Measurements from ENCODE around the gene RAB3B. TPM values are rescaled to one million over a fixed set of nuclear protein-coding genes. Genes with fewer than 3 reads are reported as not detected.
A peak's percentile ranks its signal among the peaks of the same experiment; 100 is the strongest.
"Not testable (repeated sequence)": the region's sequence is repeated elsewhere in the genome, so short reads cannot be mapped to it uniquely, and the experiment has no call there.

The RAB3B gene
- total and polyA plus RNA-seq, 9 of the 15 experiments (the other 6 are each of a cell fraction or from before 2014, with no cell fraction given): 0.07 to 0.47 (median 0.27) TPM

- peaks cover 16 to 25% of the 10 kb centered on the region in 2 experiments; a peak in 4 of 5 replicates for H3K4me1 ChIP-seq (replicated peaks in 1 of 2; ENCODE audit: control insufficient read depth in 2 of 2, insufficient read depth in 2 of 2, low read length in 2 of 2)
- WGBS (ENCODE audit: insufficient coverage, low coverage, missing lambda C conversion rate): 92% methylated on average over 1 of the region's 1 CpG
- H3K27ac ChIP-seq (ENCODE audit: extremely low read depth, low read depth, low read length); H3K9ac ChIP-seq (ENCODE audit: insufficient read depth in 1 of 2, low read depth in 2 of 2, low read length in 2 of 2); H4K20me1 ChIP-seq (replicated peaks; ENCODE audit: control insufficient read depth, insufficient read depth, low read length); DNase-seq (ENCODE audit: extremely low read depth in 1 of 4, low spot score in 3 of 4); FAIRE-seq; H3K27me3 ChIP-seq (ENCODE audit: control insufficient read depth in 2 of 2, insufficient read depth in 2 of 2, low read length in 2 of 2); H3K9me1 ChIP-seq (ENCODE audit: control insufficient read depth, insufficient read depth, low read length); ATAC-seq; H3K9me3 ChIP-seq (replicated peaks; ENCODE audit: control insufficient read depth, insufficient read depth, low read depth, low read length); H2AFZ ChIP-seq (ENCODE audit: low read depth, low read length); BruUV-seq (replicated peaks); intact Hi-C loops (cut with micrococcal nuclease); in situ Hi-C loops (cut with MboI); CTCF ChIA-PET (ENCODE audit: low intra/inter-chr PET ratio); H3K4me3 ChIP-seq: not testable (repeated sequence)
- peaks cover 100% of the 10 kb centered on the region for H3K79me2 ChIP-seq (ENCODE audit: control insufficient read depth, insufficient read depth, low read length)
- POLR2A ChIA-PET: interaction anchor here (0.7 kb wide), 1 partner anchor 46 kb away, joined by 3 read pairs; no protein-coding TSS in a partner anchor
- peaks cover 32% of the 10 kb centered on the region for H3K36me3 ChIP-seq (ENCODE audit: control insufficient read depth, insufficient read depth, low read length)
- H3K4me2 ChIP-seq (ENCODE audit: insufficient read depth, low read length): 0 out of 2 replicates have a peak overlapping the region, but pooled peaks have one; percentile 13
- TF ChIP-seq KDM1A (IDR thresholded peaks at IDR 0.05) (peak; percentile 30 to 35; a peak in 1 of 4 replicates), ZNF121 (CRISPR knock-in tag; conservative IDR thresholded peaks at IDR 0.05) (peak; percentile 45; the same call in 1 of the 2 replicates)
Measured at GRCh38 chr1:51873270-51873669, 117.2 kb downstream of the RAB3B start.

DNA sequence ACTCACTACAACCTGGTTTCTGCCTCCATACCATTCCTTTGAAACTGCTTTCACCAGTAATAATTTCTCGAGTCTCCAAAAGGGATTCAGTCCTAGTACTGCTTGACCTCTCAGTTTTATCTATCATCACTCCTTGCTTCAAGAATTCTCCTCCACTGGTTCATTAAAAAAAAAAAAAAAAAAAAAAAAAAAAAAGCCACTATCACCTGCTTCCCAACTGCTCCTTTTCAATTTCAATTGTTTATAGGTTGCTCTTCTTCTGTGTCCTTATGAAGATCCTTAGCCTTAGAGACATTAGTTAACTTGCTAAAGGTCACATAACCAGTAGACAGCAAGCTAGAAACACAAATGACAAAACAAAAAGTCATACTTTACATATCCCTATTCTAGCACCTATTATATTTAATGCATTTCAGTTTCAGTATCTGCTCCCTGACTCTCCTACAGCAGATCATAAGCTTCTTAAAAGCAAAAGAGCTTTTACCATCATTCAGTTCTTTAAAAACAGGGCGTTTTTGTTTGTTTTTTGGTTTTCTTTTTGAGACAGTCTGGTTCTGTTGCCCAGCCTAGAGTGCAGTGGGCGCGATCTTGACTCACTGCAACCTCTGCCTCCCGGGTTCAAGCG, 119.0 kb downstream of the RAB3B start:
- DNase-seq (ENCODE audit: extremely low read depth in 1 of 4, low spot score in 3 of 4) (no peak), FAIRE-seq (no peak), ATAC-seq (no peak)
- H3K9me1 ChIP-seq (ENCODE audit: control insufficient read depth, insufficient read depth, low read length): no peaks in the 10 kb centered on the region
- H3K4me1 ChIP-seq (replicated peaks in 1 of 2; ENCODE audit: control insufficient read depth in 2 of 2, insufficient read depth in 2 of 2, low read length in 2 of 2): peaks cover 26 to 39% of the 10 kb centered on the region in 2 experiments; a peak in 4 of 5 replicates
- no peaks in the 10 kb centered on the region for H3K9me3 ChIP-seq (replicated peaks; ENCODE audit: control insufficient read depth, insufficient read depth, low read depth, low read length)
- no peak overlapping the region for H3K4me2 ChIP-seq (ENCODE audit: insufficient read depth, low read length)
- ChIA-PET POLR2A (interaction anchor here (0.6 to 1.6 kb wide), 7 partner anchors 9 to 507 kb away, joined by 3 to 6 read pairs (median 3); no protein-coding TSS in a partner anchor), CTCF (ENCODE audit: low intra/inter-chr PET ratio) (interaction anchor here (0.7 kb wide), 1 partner anchor 1224 kb away, joined by 3 read pairs; no protein-coding TSS in a partner anchor)
- no peaks in the 10 kb centered on the region for H3K27me3 ChIP-seq (ENCODE audit: control insufficient read depth in 2 of 2, insufficient read depth in 2 of 2, low read length in 2 of 2)
- H3K4me3 ChIP-seq: no peak overlapping the region
- H3K27ac ChIP-seq (ENCODE audit: extremely low read depth, low read depth, low read length): peak overlapping the region; percentile 30; the same call in 1 of the 3 replicates
- intact Hi-C loops (cut with micrococcal nuclease) (no loop called here), in situ Hi-C loops (cut with MboI) (no loop called here)
- no TSS peak for BruUV-seq (replicated peaks)
- peaks cover 33% of the 10 kb centered on the region for H3K36me3 ChIP-seq (ENCODE audit: control insufficient read depth, insufficient read depth, low read length)
- H3K79me2 ChIP-seq (ENCODE audit: control insufficient read depth, insufficient read depth, low read length): peaks cover 100% of the 10 kb centered on the region
- H3K9ac ChIP-seq (ENCODE audit: insufficient read depth in 1 of 2, low read depth in 2 of 2, low read length in 2 of 2): no peak overlapping the region
- no peak overlapping the region for H2AFZ ChIP-seq (ENCODE audit: low read depth, low read length)
- 65% methylated on average over 6 of the region's 6 CpGs for WGBS (ENCODE audit: insufficient coverage, low coverage, missing lambda C conversion rate)
- H4K20me1 ChIP-seq (replicated peaks; ENCODE audit: control insufficient read depth, insufficient read depth, low read length): peaks cover 12% of the 10 kb centered on the region; the same call in 1 of the 2 replicates
- TF ChIP-seq ZNF384 (IDR thresholded peaks at IDR 0.05; ENCODE audit: low read depth, low read length): peak; percentile 46; the same call in 1 of the 2 replicates
- 0 out of 2 replicates have a peak, but pooled peaks have one; percentile 8 for TF ChIP-seq POLR2A (conservative IDR thresholded peaks at IDR 0.05)
- TF ChIP-seq KDM4B (IDR thresholded peaks at IDR 0.05; ENCODE audit: borderline replicate concordance in 2 of 2, low read depth in 1 of 2): no peak
- no peak for TF ChIP-seq DACH1 (IDR thresholded peaks at IDR 0.05; ENCODE audit: partially characterized antibody)
- TF ChIP-seq NELFE (IDR thresholded peaks at IDR 0.05; ENCODE audit: insufficient read depth, insufficient read length): no peak
- TF ChIP-seq SIN3A (IDR thresholded peaks at IDR 0.05; ENCODE audit: borderline replicate concordance in 2 of 2, control insufficient read depth in 1 of 2, low read depth in 2 of 2, low read length in 2 of 2): no peak
- no peak for TF ChIP-seq MEIS2 (IDR thresholded peaks at IDR 0.05; ENCODE audit: partially characterized antibody)
- TF ChIP-seq TARDBP (IDR thresholded peaks at IDR 0.05): no peak
- no peak for TF ChIP-seq KLF1 (tag; IDR thresholded peaks at IDR 0.05)
- TF ChIP-seq TAL1 (IDR thresholded peaks at IDR 0.05): no peak
- TF ChIP-seq, protein P1, sequence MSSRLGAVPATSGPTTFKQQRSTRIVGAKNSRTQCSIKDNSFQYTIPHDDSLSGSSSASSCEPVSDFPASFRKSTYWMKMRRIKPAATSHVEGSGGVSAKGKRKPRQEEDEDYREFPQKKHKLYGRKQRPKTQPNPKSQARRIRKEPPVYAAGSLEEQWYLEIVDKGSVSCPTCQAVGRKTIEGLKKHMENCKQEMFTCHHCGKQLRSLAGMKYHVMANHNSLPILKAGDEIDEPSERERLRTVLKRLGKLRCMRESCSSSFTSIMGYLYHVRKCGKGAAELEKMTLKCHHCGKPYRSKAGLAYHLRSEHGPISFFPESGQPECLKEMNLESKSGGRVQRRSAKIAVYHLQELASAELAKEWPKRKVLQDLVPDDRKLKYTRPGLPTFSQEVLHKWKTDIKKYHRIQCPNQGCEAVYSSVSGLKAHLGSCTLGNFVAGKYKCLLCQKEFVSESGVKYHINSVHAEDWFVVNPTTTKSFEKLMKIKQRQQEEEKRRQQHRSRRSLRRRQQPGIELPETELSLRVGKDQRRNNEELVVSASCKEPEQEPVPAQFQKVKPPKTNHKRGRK (tag; IDR thresholded peaks at IDR 0.05): no peak
- no peak for TF ChIP-seq HNRNPL (IDR thresholded peaks at IDR 0.05; ENCODE audit: low read depth, low read length)
- TF ChIP-seq KAT2B (IDR thresholded peaks at IDR 0.05; ENCODE audit: low read depth, low read length): no peak
- TF ChIP-seq SMARCA5 (IDR thresholded peaks at IDR 0.05): no peak
